Testis (tissue), 3 donors: ENCODE measurements around the gene RPS18. TPM values are rescaled to one million over a fixed set of nuclear protein-coding genes. Genes with fewer than 3 reads are reported as not detected.

Experiments
- DNase-seq: peaks from one replicate; pipeline ENCODE4 v3.0.0-alpha.2; 2019
- H3K27ac ChIP-seq, 2 donors: fragments of 200-600 bp; sonication (generic); one replicate each; pipeline ENCODE4 v1.5.1; 2019
- H3K27me3 ChIP-seq: fragments of 200-600 bp; sonication (generic); one replicate; pipeline ENCODE4 v1.5.1; 2019
- H3K36me3 ChIP-seq: fragments of 200-600 bp; sonication (generic); one replicate; pipeline ENCODE4 v1.5.1; 2017; ENCODE audit warnings: low read depth; ENCODE audit errors: missing control alignments
- H3K4me1 ChIP-seq: fragments of 200-600 bp; sonication (generic); one replicate; pipeline ENCODE4 v1.5.1; 2019
- H3K4me3 ChIP-seq, 2 donors: fragments of 200-600 bp; sonication (generic); one replicate each; pipeline ENCODE4 v1.5.1; 2017 to 2019
- H3K9me3 ChIP-seq: fragments of 200-600 bp; sonication (generic); one replicate; pipeline ENCODE4 v1.5.1; 2017
- POLR2A ChIP-seq: fragments of 450-650 bp; IDR thresholded peaks from one replicate; pipeline ENCODE4 v1.6.1; 2017; ENCODE audit warnings: antibody characterized with exemption, mild to moderate bottlenecking, moderate library complexity
- WGBS, 2 donors: methylation state at CpG; one replicate each; pipeline ENCODE4 v1.1.5; 2018; 5-methylcytosine and 5-hydroxymethylcytosine counted together
- intact Hi-C: fragments of 100-400 bp; cut with DNase I; formaldehyde crosslinking; loops from one replicate; pipeline ENCODE4 v1.15.1; 2023; ENCODE audit warnings: low total_unique reads
- polyA plus RNA-seq: library from polyadenylated mRNA; stranded (reverse); fragments of 350-450 nt; fragmentation: Illumina TruSeq; extraction: RNeasy Lipid Tissue Mini Kit (QIAGEN cat#74804); gene quantifications from one replicate; pipeline ENCODE4 v1.2.3, GENCODE V29; 2014; ENCODE audit warnings: low read depth, low replicate concordance; ENCODE audit not compliant: insufficient read depth
- total RNA-seq, 2 donors: library from RNA; depleted of rRNA; stranded (reverse); fragments of >200 nt; gene quantifications; one replicate each; pipeline ENCODE4 v1.2.3, GENCODE V29; 2016
- TF ChIP-seq, protein P1 (sequence below), 3 experiments: fragments of 450-650 bp in 2 of 3; fragments of 200-600 bp in 1 of 3; sonication (generic) in 1 of 3; IDR thresholded peaks; one replicate each; pipeline ENCODE4 v1.5.1; 2016 to 2019; ENCODE audit warnings: antibody characterized with exemption in 3 of 3, mild to moderate bottlenecking in 2 of 3, moderate library complexity in 1 of 3

The RPS18 gene
- total and polyA plus RNA-seq, 3 donors from 2014 or later, result 685 to 2,185 (median 1,953) TPM

DNA sequence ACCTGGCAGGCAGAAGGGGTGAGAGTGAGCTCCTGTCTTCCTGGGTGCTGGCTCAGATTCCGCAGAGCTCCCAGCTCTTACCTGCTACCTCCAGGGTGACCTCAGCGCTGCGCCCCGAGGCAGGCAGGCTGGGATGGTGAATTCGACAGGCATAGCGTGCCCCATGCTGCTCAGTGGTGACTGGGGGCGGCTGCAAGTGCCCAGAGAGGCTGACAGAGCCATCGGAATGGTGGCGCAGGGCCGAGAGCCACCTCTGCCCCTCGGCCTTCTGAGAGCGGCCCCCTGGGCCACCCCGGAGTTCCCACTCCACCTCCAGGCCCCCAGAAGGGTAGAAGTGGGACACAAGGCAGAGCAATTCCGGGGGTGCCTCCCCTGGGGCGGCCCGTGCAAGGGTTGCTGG lies 32.3 kb downstream of the RPS18 start:
- DNase-seq, result no peak
- intact Hi-C loops, result no loop called here
- H3K9me3 ChIP-seq, result no peaks in the 10 kb centered on the region
- H3K36me3 ChIP-seq, result no peaks in the 10 kb centered on the region
- TF ChIP-seq, protein P1, sequence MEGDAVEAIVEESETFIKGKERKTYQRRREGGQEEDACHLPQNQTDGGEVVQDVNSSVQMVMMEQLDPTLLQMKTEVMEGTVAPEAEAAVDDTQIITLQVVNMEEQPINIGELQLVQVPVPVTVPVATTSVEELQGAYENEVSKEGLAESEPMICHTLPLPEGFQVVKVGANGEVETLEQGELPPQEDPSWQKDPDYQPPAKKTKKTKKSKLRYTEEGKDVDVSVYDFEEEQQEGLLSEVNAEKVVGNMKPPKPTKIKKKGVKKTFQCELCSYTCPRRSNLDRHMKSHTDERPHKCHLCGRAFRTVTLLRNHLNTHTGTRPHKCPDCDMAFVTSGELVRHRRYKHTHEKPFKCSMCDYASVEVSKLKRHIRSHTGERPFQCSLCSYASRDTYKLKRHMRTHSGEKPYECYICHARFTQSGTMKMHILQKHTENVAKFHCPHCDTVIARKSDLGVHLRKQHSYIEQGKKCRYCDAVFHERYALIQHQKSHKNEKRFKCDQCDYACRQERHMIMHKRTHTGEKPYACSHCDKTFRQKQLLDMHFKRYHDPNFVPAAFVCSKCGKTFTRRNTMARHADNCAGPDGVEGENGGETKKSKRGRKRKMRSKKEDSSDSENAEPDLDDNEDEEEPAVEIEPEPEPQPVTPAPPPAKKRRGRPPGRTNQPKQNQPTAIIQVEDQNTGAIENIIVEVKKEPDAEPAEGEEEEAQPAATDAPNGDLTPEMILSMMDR (IDR thresholded peaks at IDR 0.05), result no peak
- TF ChIP-seq POLR2A, result no peak
- H3K27ac ChIP-seq, result no peak overlapping the region
- no peak overlapping the region for H3K4me3 ChIP-seq
- 87 to 92% methylated on average over 4 to 16 of the region's 16 CpGs for WGBS, 2 donors
- H3K27me3 ChIP-seq, result no peaks in the 10 kb centered on the region
- peaks cover 9% of the 10 kb centered on the region for H3K4me1 ChIP-seq

DNA sequence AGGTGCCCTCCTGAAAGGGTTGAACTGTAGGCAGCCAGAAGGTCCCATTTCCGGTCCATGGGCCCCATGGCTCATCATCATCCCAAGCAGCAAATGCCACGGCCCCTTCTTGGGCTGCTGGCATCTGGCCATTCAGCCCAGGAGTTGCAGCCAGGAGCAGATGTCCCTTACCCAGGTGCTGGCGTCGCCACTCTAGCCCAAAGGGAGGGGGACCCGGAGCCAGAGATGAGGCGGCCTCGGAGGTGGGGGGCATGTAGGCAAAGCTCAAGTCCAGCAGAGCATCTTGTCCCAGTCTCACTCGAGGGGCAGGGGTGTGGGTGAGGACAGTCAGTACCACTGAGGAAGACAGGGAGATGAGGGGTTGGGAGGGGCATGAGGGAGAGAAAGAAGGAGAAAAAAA lies 33.2 kb downstream of the RPS18 start:
- DNase-seq, result no peak
- Histone ChIP-seq H3K36me3 (no peaks in the 10 kb centered on the region), H3K27ac (no peak overlapping the region), H3K4me3 (no peak overlapping the region), H3K27me3 (no peaks in the 10 kb centered on the region), H3K4me1 (peaks cover 5% of the 10 kb centered on the region), H3K9me3 (no peaks in the 10 kb centered on the region)
- 80 to 82% methylated on average over 8 of the region's 8 CpGs for WGBS, 2 donors
- intact Hi-C loops, result no loop called here
- TF ChIP-seq, protein P1 (IDR thresholded peaks at IDR 0.05), result no peak
- no peak for TF ChIP-seq POLR2A

DNA sequence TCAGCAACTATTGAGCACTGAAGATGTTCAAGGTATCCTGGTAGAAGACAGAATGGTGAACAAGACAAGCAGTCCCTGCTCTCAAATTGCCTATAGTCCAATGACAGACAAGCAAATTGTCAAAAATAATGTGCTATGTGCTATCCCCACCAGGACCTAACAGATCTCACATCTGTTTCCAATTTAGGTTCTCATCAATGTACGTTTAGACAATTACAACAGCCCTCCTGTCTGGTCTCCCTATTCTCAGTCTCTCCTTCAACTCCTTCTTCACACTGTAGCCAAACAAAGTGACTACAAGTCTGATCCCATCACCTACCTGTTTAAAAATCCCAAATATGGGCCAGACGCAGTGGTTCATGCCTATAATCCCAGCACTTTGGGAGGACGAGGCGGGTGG lies 34.5 kb downstream of the RPS18 start:
- H3K4me1 ChIP-seq, result peaks cover 5% of the 10 kb centered on the region
- no peak overlapping the region for H3K27ac ChIP-seq
- DNase-seq, result no peak
- H3K27me3 ChIP-seq, result no peaks in the 10 kb centered on the region
- H3K4me3 ChIP-seq, result no peak overlapping the region
- no peaks in the 10 kb centered on the region for H3K36me3 ChIP-seq
- H3K9me3 ChIP-seq, result no peaks in the 10 kb centered on the region
- intact Hi-C loops, result no loop called here
- TF ChIP-seq POLR2A, result no peak
- TF ChIP-seq, protein P1 (IDR thresholded peaks at IDR 0.05), result no peak
- 79 to 85% methylated on average over 3 to 4 of the region's 4 CpGs for WGBS, 2 donors

DNA sequence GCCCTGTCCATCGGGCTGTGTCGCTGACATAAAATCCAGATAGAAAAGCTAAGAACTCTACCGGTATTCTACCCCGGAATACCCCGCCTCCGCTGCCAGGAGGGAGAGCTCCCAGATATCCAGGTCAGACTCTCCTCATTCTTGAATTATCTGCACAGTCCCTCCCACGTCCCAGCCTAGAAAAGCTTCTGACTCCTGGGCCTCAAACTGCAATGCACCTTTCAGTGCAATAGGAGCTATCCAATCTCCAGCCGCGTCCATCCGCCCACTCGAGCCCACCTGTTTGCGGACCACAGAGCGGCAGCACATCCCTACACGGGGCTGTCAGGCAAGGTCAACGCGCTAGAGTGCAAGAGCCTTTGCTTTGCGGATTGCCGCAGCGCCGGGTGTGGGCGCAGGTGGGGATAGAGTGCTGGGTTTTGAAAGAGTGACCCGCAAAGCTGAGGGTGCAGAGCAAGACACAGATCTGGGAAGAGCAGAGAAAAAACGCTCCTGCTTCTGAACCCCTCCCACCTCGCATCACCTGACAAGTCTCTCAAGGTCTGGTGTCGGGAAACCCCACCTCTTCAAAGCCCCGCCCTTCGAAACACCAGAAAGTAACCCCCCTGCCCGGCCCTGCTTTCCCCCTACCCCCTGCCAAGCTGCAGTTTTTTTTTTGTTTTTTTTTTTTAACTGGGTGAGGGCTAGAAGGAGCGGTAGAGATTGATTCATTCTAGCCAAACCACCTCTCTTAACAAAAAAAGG lies 40.7 kb downstream of the RPS18 start:
- no peak for TF ChIP-seq POLR2A
- TF ChIP-seq, protein P1 (IDR thresholded peaks at IDR 0.05), result no peak
- H3K9me3 ChIP-seq, result no peaks in the 10 kb centered on the region
- intact Hi-C loops, result loop anchor here (10.0 kb wide), 2 partner anchors 102 to 108 kb away; partner anchors contain the start of genes CUTA, HSD17B8, PHF1 and RING1
- H3K27me3 ChIP-seq, result no peaks in the 10 kb centered on the region
- peak overlapping the region; percentile 78 to 87 for H3K4me3 ChIP-seq
- peaks cover 27% of the 10 kb centered on the region for H3K4me1 ChIP-seq
- no peaks in the 10 kb centered on the region for H3K36me3 ChIP-seq
- 1 to 5% methylated on average over 27 to 29 of the region's 29 CpGs for WGBS, 2 donors
- peak; percentile 95 for DNase-seq
- H3K27ac ChIP-seq, result peak overlapping the region; percentile 94 to 97
